Smooth muscle cell (in vitro differentiated cells): ENCODE data around the gene ETV6. TPM values are rescaled to one million over a fixed set of nuclear protein-coding genes. Genes with fewer than 3 reads are reported as not detected.

Experiments used
- DNase-seq: peaks from one replicate; lab custom pipeline; 2025; ENCODE audit not compliant: unreplicated experiment; lab: John Stamatoyannopoulos, UW
- H2AFZ ChIP-seq: fragments of 200-600 bp; sonication (generic); 2 replicates; pipeline ENCODE4 v1.6.0; 2016; ENCODE audit warnings: antibody characterized with exemption, low read depth, mild to moderate bottlenecking
- H3F3A ChIP-seq: fragments of 200-600 bp; sonication (generic); 2 replicates; pipeline ENCODE4 v1.6.0; 2017; ENCODE audit warnings: antibody characterized with exemption, low read depth
- H3K27ac ChIP-seq: fragments of 200-600 bp; sonication (generic); 2 replicates; pipeline ENCODE4 v1.5.1; 2016; ENCODE audit warnings: low read depth, mild to moderate bottlenecking
- H3K27me3 ChIP-seq: fragments of 200-600 bp; sonication (generic); 2 replicates; pipeline ENCODE4 v1.6.1; 2016; ENCODE audit warnings: low read depth, mild to moderate bottlenecking
- H3K36me3 ChIP-seq: fragments of 200-600 bp; sonication (generic); 2 replicates; pipeline ENCODE4 v1.5.1; 2016; ENCODE audit warnings: low read depth
- H3K4me1 ChIP-seq: fragments of 200-600 bp; sonication (generic); 2 replicates; pipeline ENCODE4 v1.5.1; 2016; ENCODE audit warnings: low read depth
- H3K4me2 ChIP-seq: fragments of 200-600 bp; sonication (generic); 2 replicates; pipeline ENCODE4 v1.6.0; 2016; ENCODE audit warnings: mild to moderate bottlenecking
- H3K4me3 ChIP-seq: fragments of 200-600 bp; sonication (generic); 2 replicates; pipeline ENCODE4 v1.5.1; 2016; ENCODE audit warnings: mild to moderate bottlenecking
- H3K79me2 ChIP-seq: fragments of 200-600 bp; sonication (generic); 2 replicates; pipeline ENCODE4 v1.6.0; 2016; ENCODE audit warnings: low read depth, mild to moderate bottlenecking
- H3K9ac ChIP-seq: fragments of 200-600 bp; sonication (generic); 2 replicates; pipeline ENCODE4 v1.6.0; 2016; ENCODE audit warnings: low read depth
- H3K9me3 ChIP-seq: fragments of 200-600 bp; sonication (generic); replicated peaks from 2 replicates; pipeline ENCODE4 v1.5.1; 2016; ENCODE audit warnings: low read depth
- H4K20me1 ChIP-seq: fragments of 200-600 bp; sonication (generic); 2 replicates; pipeline ENCODE4 v1.6.0; 2016; ENCODE audit warnings: low read depth
- CTCF ChIP-seq: fragments of 200-600 bp; sonication (generic); IDR thresholded peaks from 2 replicates; pipeline ENCODE4 v1.5.1; 2017; ENCODE audit warnings: borderline replicate concordance, mild to moderate bottlenecking, antibody characterized with exemption; ENCODE audit not compliant: insufficient read depth, poor library complexity, severe bottlenecking
- WGBS: methylation state at CpG from one replicate; pipeline ENCODE4 v1.1.7; 2016; ENCODE audit warnings: low lambda C conversion rate; 5-methylcytosine and 5-hydroxymethylcytosine counted together
- polyA plus RNA-seq: library from polyadenylated mRNA; unstranded; fragments of >200 nt; fragmentation: Nextera tagmentation; extraction: Ambion mirVana; gene quantifications from 2 replicates; pipeline ENCODE4 v1.2.1, GENCODE V29; 2016
- total RNA-seq: library from RNA; depleted of rRNA; stranded (reverse); fragments of >200 nt; gene quantifications from 2 replicates; pipeline ENCODE4 v1.2.3, GENCODE V29; 2014

The ETV6 gene
- total and polyA plus RNA-seq, 2 experiments from 2014 or later = 11.5 to 23.8 TPM

- Histone ChIP-seq H4K20me1 (no peaks in the 10 kb centered on the region), H3K36me3 (no peaks in the 10 kb centered on the region), H3F3A (no peaks in the 10 kb centered on the region), H2AFZ (no peak overlapping the region), H3K9ac (no peak overlapping the region), H3K27ac (no peak overlapping the region), H3K27me3 (no peaks in the 10 kb centered on the region), H3K4me2 (no peak overlapping the region), H3K79me2 (no peaks in the 10 kb centered on the region), H3K9me3 (no peaks in the 10 kb centered on the region), H3K4me3 (no peak overlapping the region), H3K4me1 (peaks cover 5% of the 10 kb centered on the region)
- TF ChIP-seq CTCF = no peak
- WGBS = 93% methylated on average over 9 of the region's 9 CpGs
- no peak for DNase-seq
Measured at GRCh38 chr12:11901701-11902524, 252.4 kb downstream of the ETV6 start.

- H3K4me3 ChIP-seq = no peak overlapping the region
- no peak overlapping the region for H3K4me2 ChIP-seq
- no peak overlapping the region for H3K27ac ChIP-seq
- H3F3A ChIP-seq = no peaks in the 10 kb centered on the region
- H3K4me1 ChIP-seq = peaks cover 5% of the 10 kb centered on the region
- DNase-seq = no peak
- no peaks in the 10 kb centered on the region for H3K27me3 ChIP-seq
- no peaks in the 10 kb centered on the region for H3K9me3 ChIP-seq
- no peaks in the 10 kb centered on the region for H3K36me3 ChIP-seq
- H4K20me1 ChIP-seq = no peaks in the 10 kb centered on the region
- H3K79me2 ChIP-seq = no peaks in the 10 kb centered on the region
- no peak overlapping the region for H3K9ac ChIP-seq
- H2AFZ ChIP-seq = no peak overlapping the region
- 98% methylated on average over 4 of the region's 4 CpGs for WGBS
- no peak for TF ChIP-seq CTCF
Measured at GRCh38 chr12:11902525-11902875, 253.0 kb downstream of the ETV6 start.

GRCh38 chr12:11904124-11904523 is 254.7 kb downstream of the ETV6 start:
- H4K20me1 ChIP-seq = no peaks in the 10 kb centered on the region
- H3K27me3 ChIP-seq = no peaks in the 10 kb centered on the region
- H3K79me2 ChIP-seq = no peaks in the 10 kb centered on the region
- no peak overlapping the region for H2AFZ ChIP-seq
- 93% methylated on average over 3 of the region's 3 CpGs for WGBS
- H3K27ac ChIP-seq = no peak overlapping the region
- H3K36me3 ChIP-seq = no peaks in the 10 kb centered on the region
- H3K9ac ChIP-seq = no peak overlapping the region
- no peak for DNase-seq
- no peaks in the 10 kb centered on the region for H3K9me3 ChIP-seq
- H3K4me1 ChIP-seq = no peaks in the 10 kb centered on the region
- no peak for TF ChIP-seq CTCF
- no peak overlapping the region for H3K4me3 ChIP-seq
- H3K4me2 ChIP-seq = no peak overlapping the region
- H3F3A ChIP-seq = no peaks in the 10 kb centered on the region

- H3K36me3 ChIP-seq = no peaks in the 10 kb centered on the region
- no peaks in the 10 kb centered on the region for H3K9me3 ChIP-seq
- TF ChIP-seq CTCF = no peak
- H3K27me3 ChIP-seq = no peaks in the 10 kb centered on the region
- H3K79me2 ChIP-seq = no peaks in the 10 kb centered on the region
- no peak overlapping the region for H3K4me3 ChIP-seq
- no peaks in the 10 kb centered on the region for H3K4me1 ChIP-seq
- H3K9ac ChIP-seq = no peak overlapping the region
- H2AFZ ChIP-seq = no peak overlapping the region
- no peaks in the 10 kb centered on the region for H4K20me1 ChIP-seq
- H3F3A ChIP-seq = no peaks in the 10 kb centered on the region
- no peak overlapping the region for H3K27ac ChIP-seq
- H3K4me2 ChIP-seq = no peak overlapping the region
- no peak for DNase-seq
Measured at GRCh38 chr12:11905534-11905933, 256.1 kb downstream of the ETV6 start.
